Measurements from ENCODE around the gene TDRD10. TPM values are rescaled to one million over a fixed set of nuclear protein-coding genes. Genes with fewer than 3 reads are reported as not detected.

TDRD10 gene
- polyA plus RNA-seq, 3 donors: not detected

- Histone ChIP-seq H3K9me3 (replicated peaks in 1 of 2; ENCODE audit: control insufficient read depth in 1 of 2, insufficient read depth in 1 of 2, low read length in 2 of 2) (no peaks in the 10 kb centered on the region), H3K27me3 (ENCODE audit: control insufficient read depth in 2 of 2, insufficient read depth in 2 of 2, low read length in 2 of 2) (peaks cover 10 to 29% of the 10 kb centered on the region in 2 donors), H3K9ac (ENCODE audit: insufficient read depth, low read length, poor library complexity, severe bottlenecking) (no peak overlapping the region), H3K27ac (ENCODE audit: low read depth in 1 of 2, low read length in 2 of 2) (no peak overlapping the region), H3K79me2 (ENCODE audit: insufficient read depth, low read length) (no peaks in the 10 kb centered on the region), H3K36me3 (replicated peaks in 1 of 2; ENCODE audit: control insufficient read depth in 1 of 2, insufficient read depth in 2 of 2, low read length in 2 of 2) (no peaks in the 10 kb centered on the region), H4K20me1 (ENCODE audit: insufficient read depth, low read length) (no peaks in the 10 kb centered on the region), H3K4me1 (ENCODE audit: control insufficient read depth in 1 of 2, insufficient read depth in 2 of 2, low read length in 2 of 2) (peaks cover 3 to 9% of the 10 kb centered on the region in 2 donors), H2AFZ (ENCODE audit: insufficient read depth, low read depth, low read length, poor library complexity, severe bottlenecking) (no peak overlapping the region), H3K4me2 (replicated peaks; ENCODE audit: extremely low read depth, low read length, poor library complexity, severe bottlenecking) (no peak overlapping the region), H3K4me3 (replicated peaks in 1 of 3; ENCODE audit: low read depth in 2 of 3, low read length in 3 of 3) (no peak overlapping the region)
- Mint-ChIP-seq H3K27ac (no peak overlapping the region), H3K9me3 (peaks cover 0 to 6% (median 0%) of the 10 kb centered on the region in 7 donors), H3K36me3 (peaks cover 0 to 3% of the 10 kb centered on the region in 2 donors), H3K4me1 (peaks cover 8% of the 10 kb centered on the region), H3K27me3 (ENCODE audit: low read depth in 3 of 3) (peaks cover 28 to 48% (median 35%) of the 10 kb centered on the region in 3 donors), H3K4me3 (no peak overlapping the region)
- TF ChIP-seq, protein P1, sequence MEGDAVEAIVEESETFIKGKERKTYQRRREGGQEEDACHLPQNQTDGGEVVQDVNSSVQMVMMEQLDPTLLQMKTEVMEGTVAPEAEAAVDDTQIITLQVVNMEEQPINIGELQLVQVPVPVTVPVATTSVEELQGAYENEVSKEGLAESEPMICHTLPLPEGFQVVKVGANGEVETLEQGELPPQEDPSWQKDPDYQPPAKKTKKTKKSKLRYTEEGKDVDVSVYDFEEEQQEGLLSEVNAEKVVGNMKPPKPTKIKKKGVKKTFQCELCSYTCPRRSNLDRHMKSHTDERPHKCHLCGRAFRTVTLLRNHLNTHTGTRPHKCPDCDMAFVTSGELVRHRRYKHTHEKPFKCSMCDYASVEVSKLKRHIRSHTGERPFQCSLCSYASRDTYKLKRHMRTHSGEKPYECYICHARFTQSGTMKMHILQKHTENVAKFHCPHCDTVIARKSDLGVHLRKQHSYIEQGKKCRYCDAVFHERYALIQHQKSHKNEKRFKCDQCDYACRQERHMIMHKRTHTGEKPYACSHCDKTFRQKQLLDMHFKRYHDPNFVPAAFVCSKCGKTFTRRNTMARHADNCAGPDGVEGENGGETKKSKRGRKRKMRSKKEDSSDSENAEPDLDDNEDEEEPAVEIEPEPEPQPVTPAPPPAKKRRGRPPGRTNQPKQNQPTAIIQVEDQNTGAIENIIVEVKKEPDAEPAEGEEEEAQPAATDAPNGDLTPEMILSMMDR (IDR thresholded peaks at IDR 0.05): no peak
- intact Hi-C loops (cut with micrococcal nuclease): no loop called here
- no CpG with 5 or more reads among the region's 6 CpGs for WGBS (ENCODE audit: insufficient coverage)
- no peak for DNase-seq
Measured at GRCh38 chr1:154565876-154566275, 63.9 kb downstream of the TDRD10 start.

DNA sequence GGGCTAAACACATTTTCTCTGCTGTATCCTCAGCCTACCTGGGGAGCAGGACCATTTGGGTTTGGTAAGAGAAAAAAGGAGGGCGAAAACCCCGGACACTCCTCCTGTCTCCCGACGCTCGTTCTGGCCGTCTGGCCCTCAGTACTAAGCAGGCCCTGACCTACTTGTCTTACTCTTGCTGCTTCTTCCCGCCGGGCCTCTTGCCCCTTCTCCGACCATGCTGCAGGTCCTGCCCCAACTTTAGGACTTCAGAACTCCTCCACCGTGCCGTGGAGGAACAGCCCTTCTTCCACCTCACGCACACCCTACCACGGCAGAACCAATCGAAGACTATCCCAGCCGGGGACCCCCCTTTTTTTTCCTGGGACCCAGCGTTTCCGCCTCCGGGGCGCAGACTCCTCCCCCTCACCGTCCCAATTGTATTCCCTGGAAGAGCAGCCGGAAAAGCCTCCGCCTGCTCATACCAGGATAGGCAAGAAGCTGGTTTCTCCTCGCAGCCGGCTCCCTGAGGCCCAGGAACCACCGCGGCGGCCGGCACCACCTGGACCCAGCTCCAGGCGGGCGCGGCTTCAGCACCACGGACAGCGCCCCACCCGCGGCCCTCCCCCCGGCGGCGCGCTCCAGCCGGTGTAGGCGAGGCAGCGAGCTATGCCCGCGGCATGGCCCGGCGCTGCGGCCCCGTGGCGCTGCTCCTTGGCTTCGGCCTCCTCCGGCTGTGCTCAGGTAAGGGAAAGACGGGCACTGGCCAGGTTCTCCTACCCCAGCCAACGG, 65.6 kb downstream of the TDRD10 start, which contains the start of gene CHRNB2:
CHRNB2 (plus strand) TSS at position 393 of the 771 bp plus-strand sequence; CDS start at position 660, 267 bp downstream.
- intact Hi-C loops (cut with micrococcal nuclease): no loop called here
- peak within 1 kb of the TSS in 1 of 3 experiments; percentile 17 for H3K4me3 ChIP-seq (replicated peaks in 1 of 3; ENCODE audit: low read depth in 2 of 3, low read length in 3 of 3)
- H3K9ac ChIP-seq (ENCODE audit: insufficient read depth, low read length, poor library complexity, severe bottlenecking): no peak within 1 kb of the TSS
- no peaks in the 10 kb centered on the region for H4K20me1 ChIP-seq (ENCODE audit: insufficient read depth, low read length)
- no peaks in the 10 kb centered on the region for H3K9me3 ChIP-seq (replicated peaks in 1 of 2; ENCODE audit: control insufficient read depth in 1 of 2, insufficient read depth in 1 of 2, low read length in 2 of 2)
- no peaks in the 10 kb centered on the region for H3K36me3 ChIP-seq (replicated peaks in 1 of 2; ENCODE audit: control insufficient read depth in 1 of 2, insufficient read depth in 2 of 2, low read length in 2 of 2)
- Mint-ChIP-seq H3K9me3 (peaks cover 0 to 6% (median 2%) of the 10 kb centered on the region in 7 donors), H3K4me1 (peaks cover 8% of the 10 kb centered on the region), H3K27ac (no peak within 1 kb of the TSS), H3K4me3 (peak within 1 kb of the TSS; percentile 27 to 80), H3K27me3 (ENCODE audit: low read depth in 3 of 3) (peaks cover 28 to 48% (median 37%) of the 10 kb centered on the region in 3 donors), H3K36me3 (peaks cover 0 to 3% of the 10 kb centered on the region in 2 donors)
- DNase-seq: peak; percentile 23 to 53 (median 43)
- H3K79me2 ChIP-seq (ENCODE audit: insufficient read depth, low read length): no peaks in the 10 kb centered on the region
- peaks cover 10 to 29% of the 10 kb centered on the region in 2 donors for H3K27me3 ChIP-seq (ENCODE audit: control insufficient read depth in 2 of 2, insufficient read depth in 2 of 2, low read length in 2 of 2)
- peaks cover 3 to 9% of the 10 kb centered on the region in 2 donors for H3K4me1 ChIP-seq (ENCODE audit: control insufficient read depth in 1 of 2, insufficient read depth in 2 of 2, low read length in 2 of 2)
- 3% methylated on average over 49 of the region's 53 CpGs for WGBS (ENCODE audit: insufficient coverage)
- H3K4me2 ChIP-seq (replicated peaks; ENCODE audit: extremely low read depth, low read length, poor library complexity, severe bottlenecking): peak within 1 kb of the TSS; percentile 34
- TF ChIP-seq, protein P1 (IDR thresholded peaks at IDR 0.05): no peak
- no peak within 1 kb of the TSS for H2AFZ ChIP-seq (ENCODE audit: insufficient read depth, low read depth, low read length, poor library complexity, severe bottlenecking)
- H3K27ac ChIP-seq (ENCODE audit: low read depth in 1 of 2, low read length in 2 of 2): no peak within 1 kb of the TSS
